Uterus (tissue), 4 donors: ENCODE measurements around the gene NCOR1. TPM values are rescaled to one million over a fixed set of nuclear protein-coding genes. Genes with fewer than 3 reads are reported as not detected.
"Not testable (repeated sequence)": the region's sequence is repeated elsewhere in the genome, so short reads cannot be mapped to it uniquely, and the experiment has no call there.

Source experiments
- DNase-seq, 2 donors: peaks; one replicate each; pipeline ENCODE4 v3.0.0-alpha.2; 2019 to 2020
- H3K27ac ChIP-seq, 2 donors: fragments of 200-600 bp; sonication (generic); 1 replicate in 1 of 2; 2 replicates in 1 of 2; pipeline ENCODE4 v1.5.1; 2016 to 2018
- H3K27me3 ChIP-seq, 2 donors: fragments of 200-600 bp; sonication (generic); one replicate each; pipeline ENCODE4 v1.5.1; 2018 to 2019; ENCODE audit warnings: control low read depth in 1 of 2
- H3K36me3 ChIP-seq, 2 donors: fragments of 200-600 bp; sonication (generic); one replicate each; pipeline ENCODE4 v1.5.1; 2019; ENCODE audit warnings: control low read depth in 1 of 2
- H3K4me1 ChIP-seq, 2 donors: fragments of 200-600 bp; sonication (generic); one replicate each; pipeline ENCODE4 v1.5.1; 2018 to 2019; ENCODE audit warnings: control low read depth in 1 of 2
- H3K4me3 ChIP-seq, 2 donors: fragments of 200-600 bp; sonication (generic); 1 replicate in 1 of 2; 2 replicates in 1 of 2; pipeline ENCODE4 v1.5.1; 2018 to 2019; ENCODE audit warnings: mild to moderate bottlenecking in 1 of 2
- H3K9me3 ChIP-seq, 2 donors: fragments of 200-600 bp; sonication (generic); one replicate each; pipeline ENCODE4 v1.5.1; 2019; ENCODE audit warnings: control low read depth in 1 of 2
- CTCF ChIP-seq, 4 experiments: fragments of 200-600 bp in 2 of 4; fragments of 450-650 bp in 2 of 4; sonication (generic) in 2 of 4; IDR thresholded peaks; one replicate each; pipeline ENCODE4 v1.5.1; 2016 to 2019; ENCODE audit warnings: antibody characterized with exemption in 4 of 4, mild to moderate bottlenecking in 2 of 4, moderate library complexity in 1 of 4
- POLR2A ChIP-seq, 2 donors: fragments of 450-650 bp; IDR thresholded peaks; one replicate each; pipeline ENCODE4 v1.6.1; 2016; ENCODE audit warnings: antibody characterized with exemption in 2 of 2, mild to moderate bottlenecking in 1 of 2, moderate library complexity in 1 of 2
- intact Hi-C: fragments of 100-400 bp; cut with DNase I; formaldehyde crosslinking; loops from one replicate; pipeline ENCODE4 v1.15.1; 2023; ENCODE audit warnings: low total_unique reads
- total RNA-seq, 4 donors: library from RNA; depleted of rRNA in 3 of 4; stranded (reverse); fragments of >200 nt in 3 of 4; gene quantifications; one replicate each; pipeline versions ENCODE4 v1.1.0 to v1.2.4, GENCODE V29; 2014 to 2023
- donor health status: DM: yes; HTN: yes; CAD: no.

NCOR1 gene
- total RNA-seq, 4 donors from 2014 or later, result 117 to 195 (median 147) TPM

DNA sequence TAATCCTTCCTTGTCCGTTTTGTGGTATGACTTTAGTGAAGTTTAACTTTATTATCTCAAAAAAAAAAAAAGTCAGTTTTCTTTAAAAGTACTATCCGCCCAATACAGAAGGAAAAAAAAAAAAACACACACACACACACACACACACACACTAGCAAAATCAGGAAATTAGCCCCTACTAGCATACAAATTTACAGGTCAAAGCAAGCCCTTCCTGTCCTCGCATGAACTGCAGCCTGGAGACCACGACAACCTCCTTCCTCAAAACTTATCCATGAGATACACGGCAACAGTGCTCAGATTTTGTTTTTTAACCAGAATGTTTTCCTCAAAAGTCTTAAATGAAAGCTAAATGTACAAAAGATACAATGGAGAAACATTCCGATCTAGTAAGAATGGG is 16.2 kb downstream of the NCOR1 start:
- Histone ChIP-seq H3K9me3 (no peaks in the 10 kb centered on the region), H3K4me1 (peaks cover 3 to 16% of the 10 kb centered on the region in 2 donors)

DNA sequence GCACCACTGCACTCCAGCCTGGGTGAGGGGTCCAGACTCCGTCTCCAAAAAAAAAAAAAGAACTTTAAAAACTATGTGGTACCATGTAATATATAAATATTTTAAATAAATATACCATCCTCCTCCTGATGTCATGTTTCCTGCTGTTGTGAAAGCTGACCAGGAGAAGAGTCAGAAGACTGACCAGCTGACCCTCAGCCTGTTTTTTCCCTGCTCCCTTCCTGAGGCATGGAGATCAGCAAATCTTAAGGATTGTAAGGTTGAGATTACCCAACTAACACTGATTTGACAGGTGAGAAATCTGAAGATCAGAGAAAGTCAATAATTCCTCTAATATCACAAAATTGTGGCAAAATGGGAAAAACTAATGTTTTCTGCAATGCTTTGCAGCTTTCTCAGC is 18.1 kb downstream of the NCOR1 start:
- Histone ChIP-seq H3K9me3 (no peaks in the 10 kb centered on the region), H3K36me3 (no peaks in the 10 kb centered on the region), H3K27me3 (no peaks in the 10 kb centered on the region), H3K4me3 (no peak overlapping the region), H3K4me1 (peaks cover 3 to 9% of the 10 kb centered on the region in 2 donors), H3K27ac (no peak overlapping the region)
- no peak for DNase-seq
- intact Hi-C loops, result no loop called here
- TF ChIP-seq POLR2A (IDR thresholded peaks at IDR 0.05), result no peak
- TF ChIP-seq CTCF (IDR thresholded peaks at IDR 0.05), result no peak

More for the DNA sequence above, 16.2 kb downstream of the NCOR1 start:
- intact Hi-C loops, result no loop called here
- no peak overlapping the region for H3K4me3 ChIP-seq
- no peak for TF ChIP-seq POLR2A (IDR thresholded peaks at IDR 0.05)
- H3K27me3 ChIP-seq, result no peaks in the 10 kb centered on the region
- H3K36me3 ChIP-seq, result no peaks in the 10 kb centered on the region
- peak overlapping the region; percentile 19 to 35 for H3K27ac ChIP-seq
- no peak for DNase-seq

DNA sequence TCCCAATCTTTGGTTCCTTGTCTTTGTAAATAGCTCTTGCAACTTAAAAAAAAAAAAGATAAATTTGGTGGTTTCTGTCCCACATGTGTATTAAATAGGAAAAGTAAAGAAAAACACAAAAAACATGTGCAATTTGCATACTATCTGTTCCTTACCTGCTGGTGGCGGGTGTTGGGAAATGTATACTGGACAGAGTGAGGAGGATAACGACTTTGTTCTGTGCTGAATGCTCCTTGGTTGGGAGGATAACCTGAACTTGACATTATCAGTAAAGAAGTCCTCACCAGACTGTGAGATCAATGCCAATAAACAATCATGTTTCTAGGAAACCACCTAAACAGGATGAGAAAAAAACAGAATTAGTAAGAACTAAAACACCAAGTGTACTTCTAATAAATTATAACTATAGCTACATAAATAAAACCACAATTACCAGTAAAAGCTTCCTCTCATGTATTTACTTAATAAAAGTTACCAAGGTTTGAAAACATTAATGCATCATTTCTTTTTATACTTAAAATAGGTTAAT is 21.0 kb downstream of the NCOR1 start:
- H3K27me3 ChIP-seq, H3K36me3 ChIP-seq, H3K9me3 ChIP-seq, DNase-seq, intact Hi-C loops, H3K27ac ChIP-seq, H3K4me3 ChIP-seq: not testable (repeated sequence)
- peaks cover 0 to 10% of the 10 kb centered on the region in 2 donors for H3K4me1 ChIP-seq

DNA sequence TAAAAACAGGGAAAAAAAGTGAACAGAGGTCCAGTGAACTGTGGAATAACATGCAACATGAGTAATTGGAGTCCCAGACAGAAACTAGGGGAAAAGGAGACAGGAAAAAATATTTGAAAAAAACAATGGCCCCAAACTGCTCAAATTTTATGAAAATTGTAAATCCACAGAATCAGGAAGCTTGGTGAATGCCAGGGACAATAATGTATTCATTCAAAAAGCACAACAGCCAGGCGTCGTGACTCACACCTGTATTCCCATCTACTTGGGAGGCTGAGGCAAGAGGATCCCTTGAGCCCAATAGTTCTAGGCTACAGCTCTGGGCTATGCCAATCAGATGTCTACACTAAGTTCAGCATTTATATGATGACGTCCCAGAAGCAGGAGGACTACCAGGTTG is 23.7 kb downstream of the NCOR1 start:
- no peak overlapping the region for H3K27ac ChIP-seq
- no peaks in the 10 kb centered on the region for H3K27me3 ChIP-seq
- no peak for DNase-seq
- H3K4me1 ChIP-seq, result peaks cover 0 to 10% of the 10 kb centered on the region in 2 donors
- intact Hi-C loops, result no loop called here
- H3K4me3 ChIP-seq, result no peak overlapping the region
- TF ChIP-seq POLR2A (IDR thresholded peaks at IDR 0.05) (no peak), CTCF (IDR thresholded peaks at IDR 0.05) (no peak)
- H3K9me3 ChIP-seq, result no peaks in the 10 kb centered on the region
- H3K36me3 ChIP-seq, result no peaks in the 10 kb centered on the region

DNA sequence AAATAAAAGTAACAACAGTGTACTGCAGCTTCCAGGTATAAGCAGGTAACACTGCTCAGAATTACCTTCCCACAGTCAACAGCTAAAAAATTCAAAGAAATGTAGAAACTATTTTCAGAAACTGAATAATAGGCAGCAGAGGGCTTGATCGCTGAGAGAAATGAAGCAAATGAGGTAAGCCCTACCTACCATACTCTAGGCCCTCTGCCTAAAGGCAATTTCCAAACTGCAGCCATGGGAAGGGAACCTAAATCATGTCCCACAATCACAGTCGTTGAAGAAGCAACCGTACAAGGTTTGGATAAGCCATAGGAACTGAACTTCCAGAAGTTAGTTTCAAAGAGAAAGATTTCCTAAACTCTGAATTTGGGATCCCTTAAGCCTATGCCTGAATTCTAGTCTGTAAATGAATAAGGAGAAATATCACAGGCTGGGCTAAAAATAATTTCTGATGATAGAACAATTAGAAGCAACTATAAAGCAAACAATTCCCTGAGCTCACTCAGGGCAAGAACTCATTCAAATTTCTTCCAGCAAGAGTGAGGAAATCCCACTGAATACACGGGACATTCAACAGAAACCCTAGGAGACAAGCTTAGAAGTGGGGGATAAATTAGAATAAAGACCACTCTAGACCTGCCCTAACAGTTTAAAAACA is 24.5 kb downstream of the NCOR1 start:
- Histone ChIP-seq H3K27me3 (no peaks in the 10 kb centered on the region), H3K27ac (no peak overlapping the region), H3K4me1 (peaks cover 0 to 10% of the 10 kb centered on the region in 2 donors), H3K4me3 (no peak overlapping the region), H3K36me3 (no peaks in the 10 kb centered on the region), H3K9me3 (no peaks in the 10 kb centered on the region)
- TF ChIP-seq POLR2A (IDR thresholded peaks at IDR 0.05) (no peak), CTCF (IDR thresholded peaks at IDR 0.05) (no peak)
- DNase-seq, result no peak
- intact Hi-C loops, result no loop called here

DNA sequence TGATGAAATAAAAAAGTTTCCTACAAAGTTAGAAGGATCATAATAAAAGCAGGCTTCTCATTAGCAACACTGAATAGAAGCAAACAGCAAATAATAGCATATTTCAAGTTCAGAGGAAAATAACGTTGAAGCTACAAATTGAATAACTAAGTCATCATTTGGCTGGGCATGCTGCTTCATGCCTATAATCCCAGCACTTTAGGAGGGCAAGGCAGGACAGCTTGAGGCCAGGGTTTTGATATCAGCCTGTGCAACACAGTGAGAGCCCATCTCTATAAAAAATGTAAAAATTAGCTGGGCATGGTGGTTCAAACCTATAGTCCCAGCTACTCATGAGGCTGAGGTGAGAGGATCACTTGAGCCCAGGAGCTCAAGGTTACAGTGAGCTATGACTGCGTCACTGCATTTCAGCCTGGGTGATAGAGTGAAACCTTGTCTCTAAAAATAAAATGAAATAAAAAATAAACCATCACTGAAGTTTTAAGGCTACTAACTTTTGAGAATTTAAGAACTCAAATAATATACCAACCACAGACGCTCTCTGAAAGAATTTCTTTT is 25.5 kb downstream of the NCOR1 start:
- H3K9me3 ChIP-seq, result no peaks in the 10 kb centered on the region
- H3K27ac ChIP-seq, result no peak overlapping the region
- no peaks in the 10 kb centered on the region for H3K27me3 ChIP-seq
- intact Hi-C loops, result no loop called here
- no peak overlapping the region for H3K4me3 ChIP-seq
- TF ChIP-seq POLR2A (IDR thresholded peaks at IDR 0.05) (no peak), CTCF (IDR thresholded peaks at IDR 0.05) (no peak)
- no peak for DNase-seq
- H3K4me1 ChIP-seq, result peaks cover 0 to 10% of the 10 kb centered on the region in 2 donors
- no peaks in the 10 kb centered on the region for H3K36me3 ChIP-seq
